Inflammatory macrophage treated with lipopolysaccharide for 1 hour (primary cell): Measurements from ENCODE around the gene SMG1.
"Not testable (repeated sequence)": the region's sequence is repeated elsewhere in the genome, so short reads cannot be mapped to it uniquely, and the experiment has no call there.

Source experiments
- DNase-seq, 2 donors: peaks; one replicate each; pipeline ENCODE4 v3.0.0-alpha.2; 2020 to 2022

Gene SMG1

DNA sequence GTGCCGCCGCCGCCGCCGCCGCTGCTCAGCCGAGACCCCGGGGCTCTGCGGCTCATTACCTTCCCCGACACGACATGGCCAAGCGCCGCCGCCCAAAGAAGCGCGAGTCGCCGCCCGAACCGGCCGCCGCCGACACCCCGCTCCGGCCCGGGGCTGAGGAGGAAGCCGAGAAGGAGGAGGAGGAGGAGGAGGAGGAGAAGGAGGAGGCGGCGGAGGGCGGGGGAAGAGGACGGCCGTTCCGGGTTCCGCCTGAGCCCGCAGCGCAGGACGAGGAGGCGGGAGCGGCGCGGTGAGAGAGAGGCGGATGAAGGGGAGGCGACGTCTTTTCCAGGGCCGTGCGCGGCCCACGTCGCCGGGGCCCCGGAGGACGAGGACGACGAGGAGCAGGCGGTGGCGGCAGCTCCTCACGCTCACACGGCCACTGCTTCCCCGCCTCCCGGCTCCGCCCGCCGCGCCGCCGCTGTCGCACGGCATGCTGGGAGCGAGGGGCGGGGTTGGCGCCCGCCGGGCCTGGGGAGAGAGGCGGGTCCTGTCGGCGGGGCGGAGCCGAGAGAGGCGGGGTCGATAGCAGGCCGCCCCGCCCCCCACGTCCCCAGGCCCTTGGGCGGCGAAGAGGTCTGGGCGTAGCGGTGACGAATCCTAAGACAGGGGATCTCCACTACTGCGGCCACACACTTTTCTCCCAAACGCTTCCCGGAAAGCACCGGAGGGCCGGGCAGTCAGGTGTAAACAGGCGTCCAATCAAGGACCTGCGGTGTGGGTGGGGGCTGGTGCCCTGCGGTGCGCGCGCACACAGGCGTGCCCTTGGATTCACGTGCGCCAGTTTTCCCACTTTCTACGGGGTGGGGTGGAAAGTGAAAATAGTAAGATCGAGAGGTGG lies at the start of gene SMG1:
TSS of gene SMG1 (minus strand) at position 423 of the 880 bp plus-strand sequence. CDS start at position 56, 367 bp downstream.
- peak; percentile 96 to 99 for DNase-seq

DNA sequence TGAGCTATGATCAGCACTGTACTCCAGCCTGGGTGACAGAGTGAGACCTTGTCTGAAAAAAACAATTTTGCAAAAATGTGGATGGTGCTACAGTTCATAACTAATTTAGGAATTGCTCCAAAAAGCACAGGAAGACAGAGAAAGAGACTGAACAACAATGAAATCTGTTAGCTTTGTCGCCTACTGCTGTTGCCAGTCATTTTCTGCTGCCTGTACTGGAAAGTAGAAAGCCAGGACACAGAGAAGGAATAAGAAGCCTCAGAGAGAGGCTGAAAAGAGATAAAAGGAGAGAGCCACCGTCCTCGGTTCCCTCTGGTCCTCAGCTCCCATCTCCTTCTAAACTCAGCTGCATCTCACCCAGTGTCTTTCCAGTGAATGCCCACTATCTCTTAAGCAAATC lies 48.9 kb upstream of the SMG1 start:
- no peak for DNase-seq

DNA sequence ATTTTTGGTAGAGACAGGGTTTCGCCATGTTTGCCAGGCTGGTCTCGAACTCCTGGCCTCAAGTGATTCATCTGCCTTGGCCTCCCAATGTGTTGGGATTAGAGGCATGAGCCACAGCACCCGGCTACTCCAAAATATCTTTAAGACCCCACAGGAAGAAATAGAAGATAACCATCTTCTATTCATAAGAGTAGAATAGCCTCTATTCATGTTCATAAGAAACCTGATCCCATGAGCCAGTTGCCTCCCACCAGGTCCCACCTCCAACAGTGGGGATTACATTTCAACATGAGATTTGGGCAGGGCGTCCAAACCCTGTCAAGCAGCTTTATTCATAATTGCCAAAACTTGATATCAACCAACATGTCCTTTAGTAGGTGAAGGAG lies 43.6 kb upstream of the SMG1 start:
- DNase-seq: no peak

DNA sequence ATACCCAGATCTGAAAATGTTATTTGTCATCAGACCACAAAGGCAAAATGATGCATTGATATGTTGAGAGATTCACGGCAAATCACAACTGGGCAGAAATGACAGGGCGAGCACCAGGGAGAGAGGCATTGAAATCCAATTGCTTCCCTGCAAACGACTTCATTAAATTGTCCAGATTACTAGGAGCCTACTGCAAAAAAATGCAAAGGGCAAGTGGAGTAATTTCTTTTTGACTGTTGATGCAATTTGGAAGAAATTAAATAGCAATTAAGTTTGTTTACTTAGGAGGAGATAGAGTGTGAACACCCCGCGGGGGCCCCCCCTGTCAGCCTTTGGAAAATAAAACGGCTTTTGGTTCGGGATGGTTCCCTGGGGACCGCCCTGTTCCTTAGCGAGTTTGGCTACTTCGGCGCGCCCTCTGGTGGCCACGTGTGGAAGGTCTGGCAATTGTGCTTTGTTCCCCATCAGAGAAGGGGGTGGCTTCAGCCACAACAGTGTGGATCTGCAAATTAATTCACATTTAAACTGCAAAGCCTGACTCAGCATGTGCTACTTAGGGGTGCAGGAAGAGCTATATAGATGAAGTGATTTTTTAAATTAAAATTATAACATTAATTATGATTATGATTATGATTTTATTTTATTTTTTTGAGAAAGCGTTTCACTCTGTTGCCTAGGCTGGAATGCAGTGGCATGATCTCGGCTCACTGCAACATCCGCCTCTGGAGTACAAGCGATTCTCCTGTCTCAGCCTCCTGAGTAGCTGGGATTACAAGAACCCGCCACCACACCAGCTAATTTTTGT lies 43.0 kb upstream of the SMG1 start:
- peak; percentile 44 to 96 for DNase-seq

DNA sequence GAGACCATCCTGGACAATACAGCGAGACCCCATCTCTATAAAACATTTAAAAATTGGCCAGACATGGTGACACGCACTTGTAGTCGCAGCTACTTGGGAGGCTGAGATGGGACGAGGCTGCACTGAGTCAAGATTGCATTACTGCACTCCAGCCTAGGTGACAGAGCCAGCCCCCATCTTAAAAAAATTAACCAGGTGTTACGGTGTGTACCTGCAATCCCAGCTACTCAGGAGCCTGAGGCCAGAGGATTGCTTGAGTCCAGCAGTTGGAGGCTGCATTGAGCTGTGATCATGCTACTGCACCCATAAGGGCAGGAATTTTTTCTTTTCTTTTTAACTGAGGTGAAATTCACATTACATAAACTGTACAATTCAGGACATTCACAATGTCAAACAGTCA lies 40.6 kb upstream of the SMG1 start:
- DNase-seq: no peak

DNA sequence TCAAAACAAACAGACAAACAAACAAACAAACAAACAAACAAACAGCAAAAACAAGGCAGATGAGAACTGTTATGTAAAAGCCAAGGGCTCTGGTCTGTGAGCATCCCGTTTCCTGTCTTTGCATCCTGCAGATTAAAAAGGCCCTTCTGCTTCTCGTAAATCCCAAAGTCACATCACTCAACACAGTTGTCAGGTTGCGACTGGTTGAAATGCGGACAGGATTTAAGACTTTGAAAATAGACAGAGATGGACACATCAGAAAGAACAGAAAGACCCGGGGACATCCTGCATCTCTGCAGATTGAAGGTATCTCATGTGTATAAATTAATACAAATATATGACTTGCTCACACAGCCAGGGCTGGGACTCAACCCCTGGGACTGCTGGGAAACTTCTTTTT lies 39.3 kb upstream of the SMG1 start:
- no peak for DNase-seq

DNA sequence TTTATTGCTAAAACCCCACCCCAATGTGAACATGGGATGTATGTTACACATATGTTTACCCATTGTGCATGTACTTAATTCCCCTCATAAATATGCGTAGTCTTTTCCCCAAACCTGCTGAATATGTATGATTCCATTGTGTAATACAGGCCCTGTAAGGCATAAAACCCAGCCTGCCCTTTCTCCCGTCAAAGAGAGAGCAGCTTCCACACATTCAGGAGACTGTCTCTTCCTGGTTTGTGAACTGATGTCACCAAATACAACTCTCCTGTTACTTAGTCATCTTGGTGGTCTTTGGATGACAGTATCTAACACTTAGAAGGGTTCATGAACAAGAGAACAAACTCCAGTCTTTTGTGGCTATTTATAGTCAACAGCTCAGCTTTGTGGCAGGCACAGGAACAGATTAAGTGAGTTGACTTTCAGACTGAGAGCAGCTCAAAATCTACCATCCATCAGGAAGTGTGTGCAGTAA lies 32.9 kb upstream of the SMG1 start:
- no peak for DNase-seq

DNA sequence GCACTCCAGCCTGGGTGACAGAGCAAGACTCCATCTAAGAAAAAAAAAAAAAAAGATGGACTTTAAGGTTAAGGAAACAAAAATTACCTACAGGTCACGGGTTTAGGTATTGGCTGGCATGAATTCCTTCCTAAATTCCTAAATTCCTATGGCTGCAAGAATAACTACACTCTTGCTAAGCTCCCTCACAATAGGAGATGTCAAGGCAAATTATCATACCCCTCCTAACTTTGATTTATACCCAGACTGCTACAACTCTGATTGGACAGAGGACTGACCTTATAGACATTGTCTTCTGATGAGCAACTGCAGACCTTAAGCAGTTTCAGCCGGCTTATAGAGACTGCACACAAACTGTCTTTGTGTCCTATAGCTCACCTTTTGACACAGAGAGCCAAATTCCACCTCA lies 32.4 kb upstream of the SMG1 start:
- DNase-seq: no peak

DNA sequence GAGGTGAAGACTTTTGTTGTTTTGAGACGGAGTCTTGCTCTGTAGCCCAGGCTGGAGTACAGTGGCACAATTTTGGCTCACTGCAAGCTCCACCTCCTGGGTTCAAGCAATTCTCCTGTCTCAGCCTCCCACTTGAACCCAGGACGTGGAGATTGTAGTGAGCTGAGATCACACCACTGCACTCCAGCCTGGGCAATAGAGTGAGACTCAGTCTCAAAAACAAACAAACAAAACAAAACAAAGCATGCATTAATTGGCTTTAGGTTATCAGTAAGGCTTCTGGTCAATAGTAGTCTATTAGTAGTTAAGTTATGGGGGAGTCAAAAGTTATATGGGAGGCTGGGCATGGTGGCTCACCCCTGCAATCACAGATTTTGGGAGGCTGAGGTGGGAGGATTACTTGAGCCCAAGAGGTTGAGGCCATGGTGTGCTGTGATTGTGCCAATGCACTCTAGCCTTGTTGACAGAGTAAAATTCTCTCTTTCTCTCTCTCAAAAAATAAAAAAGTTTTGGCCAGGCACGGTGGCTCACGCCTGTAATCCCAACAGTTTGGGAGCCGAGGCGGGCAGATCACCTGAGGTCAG lies 30.5 kb upstream of the SMG1 start:
- DNase-seq: not testable (repeated sequence)

DNA sequence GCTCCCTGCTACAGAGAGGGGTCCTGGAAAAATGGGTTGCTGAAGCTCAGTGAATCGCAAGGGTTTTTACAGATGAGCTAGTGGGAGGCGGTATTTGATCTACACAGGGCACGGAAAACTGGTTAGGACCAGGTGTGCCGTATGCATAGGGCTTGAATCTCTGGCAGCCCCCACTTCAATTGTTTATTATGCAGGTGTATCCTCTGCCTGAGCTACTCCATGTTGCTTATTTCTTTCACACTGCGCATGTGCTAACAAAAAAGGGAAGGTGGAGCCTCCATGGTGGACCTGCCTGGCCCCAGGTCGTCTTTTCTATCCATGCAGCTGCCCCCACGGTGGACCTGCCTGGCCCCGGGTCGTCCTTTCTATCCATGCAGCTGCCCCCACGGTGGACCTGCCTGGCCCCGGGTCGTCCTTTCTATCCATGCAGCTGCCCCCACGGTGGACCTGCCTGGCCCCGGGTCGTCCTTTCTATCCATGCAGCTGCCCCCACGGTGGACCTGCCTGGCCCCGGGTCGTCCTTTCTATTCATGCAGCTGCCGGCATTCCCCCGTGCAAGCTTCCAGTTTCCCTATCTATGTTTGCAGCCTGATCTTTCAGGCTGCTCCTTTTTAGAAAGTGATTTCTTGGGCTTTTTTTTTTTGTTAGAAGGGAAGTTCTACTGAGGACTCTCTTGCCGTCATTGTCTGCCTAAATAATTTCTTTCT lies 29.8 kb upstream of the SMG1 start:
- peak in 1 of 2 donors; percentile 19 for DNase-seq

DNA sequence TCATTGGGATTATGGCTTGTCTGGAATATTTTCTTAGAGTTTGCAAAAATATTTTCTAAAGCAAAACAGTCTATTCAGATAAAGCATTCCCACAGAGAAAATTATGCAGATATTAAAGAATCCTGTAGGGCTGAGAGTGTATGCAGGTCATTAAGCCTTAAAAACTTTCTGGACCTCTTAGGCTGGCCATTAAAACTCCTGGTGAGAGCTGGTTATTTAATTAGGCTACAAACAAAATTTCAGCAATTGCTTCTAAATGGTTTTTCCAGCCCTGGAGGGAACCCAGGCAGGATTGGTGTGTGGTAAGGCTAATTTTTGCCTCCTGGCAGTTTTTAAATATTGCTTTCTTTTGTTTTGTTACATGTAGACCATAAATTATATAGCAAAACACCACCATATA lies 27.3 kb upstream of the SMG1 start:
- DNase-seq: no peak

DNA sequence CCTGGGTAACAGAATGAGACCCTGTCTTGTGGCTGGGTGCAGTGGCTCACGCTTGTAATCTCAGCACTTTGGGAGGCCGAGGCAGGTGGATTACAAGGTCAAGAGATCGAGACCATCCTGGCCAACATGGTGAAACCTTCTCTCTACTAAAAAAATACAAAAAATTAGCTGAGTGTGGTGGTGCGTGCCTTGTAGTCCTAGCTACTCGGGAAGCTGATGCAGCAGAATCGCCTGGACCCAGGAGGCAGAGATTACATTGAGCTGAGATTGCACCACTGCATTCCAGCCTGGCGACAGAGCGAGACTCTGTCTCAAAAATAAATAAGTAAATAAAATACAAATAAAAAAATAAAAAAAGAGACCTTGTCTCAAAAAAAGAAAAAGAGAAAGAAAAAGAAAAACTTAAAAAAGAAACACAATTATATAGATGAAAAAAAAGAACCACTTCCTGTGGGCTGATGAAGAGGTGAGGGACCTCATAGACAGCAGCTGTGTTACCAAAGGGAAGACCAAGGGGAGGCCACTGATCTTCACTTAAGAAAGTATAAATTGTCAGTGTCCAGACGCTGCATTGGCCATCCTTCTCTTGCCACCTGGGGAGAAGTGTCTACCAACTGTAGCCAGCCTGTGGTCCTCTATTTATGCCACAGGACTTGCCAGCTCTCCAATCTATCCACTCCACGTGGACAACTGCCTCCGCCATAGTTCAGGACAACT lies 24.4 kb upstream of the SMG1 start:
- no peak for DNase-seq

DNA sequence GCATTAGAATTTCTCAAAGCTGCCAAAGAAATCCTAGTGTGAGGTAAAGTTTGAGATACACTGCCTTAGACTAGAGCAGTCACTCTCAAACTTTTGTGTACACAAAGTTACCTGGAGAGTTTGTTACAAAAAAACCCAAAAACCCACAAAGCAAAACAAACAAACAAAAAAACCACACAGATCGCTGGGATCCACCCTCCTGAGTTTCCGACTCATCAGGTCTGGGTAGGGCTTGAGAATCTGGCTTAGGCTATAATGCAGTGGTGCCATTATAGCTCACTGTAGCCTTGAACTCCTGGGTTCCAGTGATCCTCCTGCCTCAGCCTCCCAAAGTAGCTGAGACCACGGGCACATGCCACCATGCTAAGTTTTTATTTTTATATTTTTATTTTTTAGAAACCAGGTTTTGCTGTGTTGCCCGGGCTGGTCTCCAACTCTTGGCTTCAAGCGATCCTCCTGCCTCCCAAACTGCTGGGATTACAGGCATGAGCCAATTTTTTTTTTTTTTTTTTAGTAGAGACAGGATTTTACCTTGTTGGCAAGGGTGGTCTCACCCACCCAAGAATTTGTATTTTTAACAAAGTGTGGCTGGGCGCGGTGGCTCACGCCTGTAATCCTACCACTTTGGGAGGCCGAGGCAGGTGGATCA lies 22.3 kb upstream of the SMG1 start:
- DNase-seq: no peak

DNA sequence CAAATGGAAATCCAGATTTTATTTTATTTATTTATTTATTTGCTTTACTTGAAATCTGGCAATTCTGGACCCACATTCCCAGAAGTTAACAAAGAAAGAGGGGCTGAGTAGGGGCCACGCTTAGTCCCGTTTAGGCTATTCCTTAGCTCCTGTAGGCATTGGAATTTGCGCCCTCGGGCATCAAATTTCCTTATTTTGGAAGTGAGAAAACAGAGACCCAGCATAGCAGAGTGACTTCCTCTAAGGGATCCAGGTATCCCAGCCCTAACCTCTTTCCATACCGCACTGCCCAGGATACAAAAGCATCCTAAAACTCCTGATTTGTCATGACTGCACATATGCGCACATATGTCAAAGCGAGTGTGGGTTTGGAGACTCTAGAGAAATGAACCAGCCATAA lies 19.0 kb upstream of the SMG1 start:
- no peak for DNase-seq

DNA sequence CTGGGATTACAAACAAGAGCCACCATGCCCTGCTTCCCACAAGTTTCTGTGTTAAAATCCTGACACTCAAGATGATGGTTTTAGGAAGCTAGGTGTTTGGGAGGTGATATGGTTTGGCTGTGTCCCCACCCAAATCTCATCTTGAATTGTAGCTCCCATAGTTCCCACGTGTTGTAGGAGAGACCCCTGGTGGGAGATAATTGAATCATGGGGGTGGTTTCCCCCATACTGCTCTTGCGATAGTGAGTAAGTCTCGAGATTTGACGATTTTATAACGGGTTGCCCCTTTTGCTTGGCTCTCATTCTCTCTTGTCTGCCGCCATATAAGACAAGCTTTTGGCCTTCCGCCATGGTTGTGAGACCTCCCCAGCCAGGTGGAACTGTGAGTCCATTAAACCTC lies 17.2 kb upstream of the SMG1 start:
- no peak for DNase-seq

DNA sequence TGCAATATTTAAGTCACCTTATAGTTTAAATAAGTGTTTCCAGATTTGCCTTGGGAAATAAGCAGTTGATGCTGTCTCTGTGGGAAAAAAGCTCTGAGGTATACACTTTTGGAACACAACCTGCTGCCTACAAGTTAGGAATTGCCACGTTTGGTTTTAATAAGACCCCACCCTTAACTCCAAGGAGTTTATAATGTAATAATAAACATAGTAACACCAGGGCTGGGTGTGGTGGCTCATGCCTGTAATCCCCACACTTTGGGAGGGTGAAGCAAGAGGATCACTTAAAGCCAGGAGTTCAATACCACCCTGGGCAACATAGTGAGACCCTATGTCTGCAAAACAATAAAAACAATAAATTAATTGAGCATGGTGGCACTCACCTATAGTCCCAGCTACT lies 15.9 kb upstream of the SMG1 start:
- DNase-seq: no peak

DNA sequence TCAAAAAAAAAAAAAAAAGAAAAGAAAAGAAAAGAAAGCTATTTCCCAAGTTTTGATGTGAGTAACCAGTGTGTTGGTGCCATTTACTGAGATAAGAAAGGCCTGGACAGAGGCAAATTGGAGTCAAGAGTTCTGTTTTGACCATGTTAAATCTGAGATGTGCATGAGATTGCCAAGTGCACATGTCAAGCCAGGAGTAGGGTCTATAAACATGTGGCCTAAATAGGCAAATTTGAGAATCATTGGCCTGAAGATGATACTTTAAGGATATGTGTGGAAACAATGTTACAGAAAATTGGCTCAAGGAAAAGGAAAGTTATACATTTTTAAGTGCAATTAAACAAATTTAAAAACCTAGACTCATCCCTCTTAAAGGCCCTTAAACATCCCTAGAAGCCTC lies 15.3 kb upstream of the SMG1 start:
- DNase-seq: no peak

DNA sequence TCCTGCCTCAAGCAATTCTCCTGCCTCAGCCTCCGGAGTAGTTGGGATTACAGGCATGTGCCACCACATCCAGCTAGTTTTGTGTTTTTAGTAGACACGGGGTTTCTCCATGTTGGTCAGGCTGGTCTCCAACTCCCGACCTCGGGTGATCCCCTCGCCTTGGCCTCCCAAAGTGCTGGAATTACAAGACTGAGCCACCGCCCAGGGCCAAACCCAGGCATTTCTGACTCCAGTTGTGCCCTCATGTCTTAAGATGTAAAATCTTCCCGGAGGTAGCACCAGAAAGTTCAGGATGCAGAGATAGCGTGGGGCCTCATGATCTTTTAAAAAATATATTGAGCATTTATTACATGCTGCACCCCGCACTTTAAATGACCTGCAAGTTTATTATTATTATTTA lies 12.8 kb upstream of the SMG1 start:
- no peak for DNase-seq

DNA sequence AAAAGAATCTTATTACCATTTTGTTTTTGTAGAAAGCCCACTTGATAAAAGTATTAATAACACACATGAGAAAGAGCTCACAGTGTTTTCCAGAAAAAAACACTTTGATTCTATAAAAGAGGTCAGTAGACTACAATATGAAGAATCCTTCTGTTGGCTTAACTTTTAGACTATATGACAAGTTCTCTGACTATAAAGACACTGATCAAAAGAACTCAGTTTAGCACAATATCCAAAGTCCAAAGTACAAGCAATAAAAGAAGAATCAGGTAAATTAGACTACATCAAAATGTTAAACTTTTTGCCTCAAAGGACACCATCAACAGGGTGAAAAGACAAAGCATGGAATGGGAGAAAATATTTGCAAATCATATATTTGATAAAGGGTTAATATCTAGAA lies 11.2 kb upstream of the SMG1 start:
- no peak for DNase-seq

DNA sequence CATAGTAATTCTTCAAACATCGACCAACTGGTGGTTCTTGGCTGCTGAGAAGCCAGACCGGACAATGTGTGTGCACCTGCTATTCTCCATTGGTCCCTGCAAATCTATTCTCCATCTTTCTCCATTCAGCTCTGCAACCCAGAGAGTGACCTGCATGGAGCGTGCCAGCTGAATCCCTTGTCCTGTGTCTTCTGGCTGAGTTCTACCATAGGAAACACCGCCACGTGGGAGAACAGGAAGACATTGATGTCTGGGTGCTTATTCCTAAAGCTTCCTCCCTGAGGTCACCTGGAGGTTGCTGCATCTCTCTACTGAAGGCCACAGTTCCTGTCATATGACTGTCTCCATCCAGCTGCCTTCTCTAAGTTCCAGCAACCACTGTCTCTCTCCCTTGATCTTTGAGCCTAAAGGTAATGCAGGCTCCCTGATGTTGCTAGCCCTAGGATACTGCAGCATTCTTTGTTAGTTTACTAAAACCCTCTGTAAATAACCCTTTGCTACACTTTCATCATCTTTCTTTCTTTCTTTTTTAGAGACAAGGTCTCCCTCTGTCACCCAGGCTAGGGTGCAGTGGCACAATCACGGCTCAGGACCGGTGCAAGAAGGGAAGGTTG lies 10.6 kb upstream of the SMG1 start:
- no peak for DNase-seq

DNA sequence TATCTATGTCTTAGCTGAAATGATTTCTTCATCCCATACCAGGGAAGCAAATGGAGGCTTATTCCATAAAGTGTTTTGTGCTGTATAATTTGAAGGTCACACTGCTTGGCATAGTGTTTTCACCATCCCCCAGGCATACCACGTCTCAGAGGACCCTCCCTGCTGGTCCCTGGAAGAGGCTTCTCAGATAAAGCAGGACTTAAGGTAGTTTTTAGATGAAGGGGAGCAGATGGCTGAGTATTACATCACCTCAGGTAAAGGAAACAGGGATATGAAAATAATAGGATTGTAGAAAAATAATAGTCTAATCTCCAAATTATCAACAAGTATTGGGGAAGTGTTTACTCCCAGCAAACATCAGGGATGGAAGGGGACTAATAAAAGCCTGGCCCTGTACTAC lies 7.3 kb upstream of the SMG1 start:
- DNase-seq: no peak
